Dendritic cell treated with granulocyte-macrophage colony-stimulating factor and Interleukin-4, amounts not matched to agents 40 ng/mL and 50 ng/mL, for 4 days (primary cell): ENCODE results near the gene NCF1.
"Not testable (repeated sequence)": the region's sequence is repeated elsewhere in the genome, so short reads cannot be mapped to it uniquely, and the experiment has no call there.

Experiments
- H3K27ac Mint-ChIP-seq: one replicate; pipeline ENCODE4 v1.8.0; 2022; ENCODE audit warnings: mild to moderate bottlenecking, mixed read lengths
- H3K27me3 Mint-ChIP-seq: one replicate; pipeline ENCODE4 v1.8.0; 2022; ENCODE audit warnings: mild to moderate bottlenecking, mixed read lengths
- H3K36me3 Mint-ChIP-seq: one replicate; pipeline ENCODE4 v1.8.0; 2022; ENCODE audit warnings: low read depth, mixed read lengths
- H3K4me1 Mint-ChIP-seq: one replicate; pipeline ENCODE4 v1.8.0; 2022; ENCODE audit warnings: low read depth, mixed read lengths
- H3K4me3 Mint-ChIP-seq: one replicate; pipeline ENCODE4 v1.8.0; 2022; ENCODE audit warnings: mild to moderate bottlenecking, moderate library complexity, mixed read lengths
- H3K9me3 Mint-ChIP-seq: one replicate; pipeline ENCODE4 v1.8.0; 2022; ENCODE audit warnings: mixed read lengths
- intact Hi-C: fragments of 100-400 bp; cut with micrococcal nuclease; formaldehyde crosslinking; loops from one replicate; pipeline ENCODE4 v1.15.0; 2022

NCF1 gene

GRCh38 chr7:74773760-74774750 lies at the start of gene NCF1:
Gene NCF1, plus strand, starts transcription at chr7:74774011. Its CDS starts 21 bp downstream, at chr7:74774032.
- H3K36me3 Mint-ChIP-seq, intact Hi-C loops, H3K9me3 Mint-ChIP-seq, H3K4me3 Mint-ChIP-seq, H3K4me1 Mint-ChIP-seq, H3K27ac Mint-ChIP-seq, H3K27me3 Mint-ChIP-seq: not testable (repeated sequence)

- Mint-ChIP-seq H3K27me3 (no peaks in the 10 kb centered on the region), H3K4me1 (peaks cover 5% of the 10 kb centered on the region), H3K27ac (no peak overlapping the region), H3K4me3 (no peak overlapping the region), H3K9me3 (no peaks in the 10 kb centered on the region), H3K36me3 (peaks cover 51% of the 10 kb centered on the region)
- intact Hi-C loops: no loop called here
Observed at GRCh38 chr7:74725840-74726239, 48.0 kb upstream of the NCF1 start.

- peaks cover 5% of the 10 kb centered on the region for H3K4me1 Mint-ChIP-seq
- peaks cover 55% of the 10 kb centered on the region for H3K36me3 Mint-ChIP-seq
- H3K27ac Mint-ChIP-seq: no peak overlapping the region
- intact Hi-C loops: no loop called here
- H3K9me3 Mint-ChIP-seq: no peaks in the 10 kb centered on the region
- H3K4me3 Mint-ChIP-seq: no peak overlapping the region
- no peaks in the 10 kb centered on the region for H3K27me3 Mint-ChIP-seq
Observed at GRCh38 chr7:74726309-74727101, 47.3 kb upstream of the NCF1 start.

GRCh38 chr7:74728686-74729085 lies 45.1 kb upstream of the NCF1 start:
- H3K27ac Mint-ChIP-seq, H3K9me3 Mint-ChIP-seq, H3K4me3 Mint-ChIP-seq, H3K4me1 Mint-ChIP-seq, intact Hi-C loops, H3K27me3 Mint-ChIP-seq: not testable (repeated sequence)
- peaks cover 37% of the 10 kb centered on the region for H3K36me3 Mint-ChIP-seq

- peaks cover 29% of the 10 kb centered on the region for H3K36me3 Mint-ChIP-seq
- H3K27ac Mint-ChIP-seq, intact Hi-C loops, H3K27me3 Mint-ChIP-seq, H3K4me3 Mint-ChIP-seq, H3K4me1 Mint-ChIP-seq, H3K9me3 Mint-ChIP-seq: not testable (repeated sequence)
Observed at GRCh38 chr7:74730186-74730585, 43.6 kb upstream of the NCF1 start.

GRCh38 chr7:74739974-74740703 lies 33.7 kb upstream of the NCF1 start:
- H3K4me3 Mint-ChIP-seq, intact Hi-C loops, H3K27me3 Mint-ChIP-seq, H3K4me1 Mint-ChIP-seq, H3K27ac Mint-ChIP-seq, H3K9me3 Mint-ChIP-seq: not testable (repeated sequence)
- peaks cover 10% of the 10 kb centered on the region for H3K36me3 Mint-ChIP-seq

GRCh38 chr7:74743936-74744557 lies 29.8 kb upstream of the NCF1 start:
- H3K27me3 Mint-ChIP-seq, H3K9me3 Mint-ChIP-seq, H3K36me3 Mint-ChIP-seq, H3K27ac Mint-ChIP-seq, intact Hi-C loops, H3K4me1 Mint-ChIP-seq, H3K4me3 Mint-ChIP-seq: not testable (repeated sequence)

- H3K4me3 Mint-ChIP-seq, H3K27ac Mint-ChIP-seq, intact Hi-C loops, H3K36me3 Mint-ChIP-seq, H3K9me3 Mint-ChIP-seq, H3K4me1 Mint-ChIP-seq, H3K27me3 Mint-ChIP-seq: not testable (repeated sequence)
Observed at GRCh38 chr7:74753921-74754482, 19.8 kb upstream of the NCF1 start.

- H3K9me3 Mint-ChIP-seq, H3K27me3 Mint-ChIP-seq, H3K4me3 Mint-ChIP-seq, H3K27ac Mint-ChIP-seq, H3K4me1 Mint-ChIP-seq, H3K36me3 Mint-ChIP-seq, intact Hi-C loops: not testable (repeated sequence)
Observed at GRCh38 chr7:74756673-74757072, 17.1 kb upstream of the NCF1 start.

- H3K4me3 Mint-ChIP-seq, H3K4me1 Mint-ChIP-seq, H3K27ac Mint-ChIP-seq, H3K9me3 Mint-ChIP-seq, H3K36me3 Mint-ChIP-seq, H3K27me3 Mint-ChIP-seq, intact Hi-C loops: not testable (repeated sequence)
Observed at GRCh38 chr7:74758268-74758667, 15.5 kb upstream of the NCF1 start.

GRCh38 chr7:74758982-74759381 lies 14.8 kb upstream of the NCF1 start:
- H3K27me3 Mint-ChIP-seq, H3K27ac Mint-ChIP-seq, H3K4me1 Mint-ChIP-seq, intact Hi-C loops, H3K36me3 Mint-ChIP-seq, H3K4me3 Mint-ChIP-seq, H3K9me3 Mint-ChIP-seq: not testable (repeated sequence)

- H3K9me3 Mint-ChIP-seq, H3K4me1 Mint-ChIP-seq, H3K36me3 Mint-ChIP-seq, H3K27me3 Mint-ChIP-seq, intact Hi-C loops, H3K27ac Mint-ChIP-seq, H3K4me3 Mint-ChIP-seq: not testable (repeated sequence)
Observed at GRCh38 chr7:74765205-74765918, 8.4 kb upstream of the NCF1 start.

GRCh38 chr7:74766509-74766908 lies 7.3 kb upstream of the NCF1 start:
- H3K4me1 Mint-ChIP-seq, H3K36me3 Mint-ChIP-seq, H3K27me3 Mint-ChIP-seq, intact Hi-C loops, H3K4me3 Mint-ChIP-seq, H3K9me3 Mint-ChIP-seq: not testable (repeated sequence)
- H3K27ac Mint-ChIP-seq: peak overlapping the region; percentile 80
